GM19193 (cell line): ENCODE measurements around the gene CLSTN3.

Experiments
- POLR2A ChIP-seq: IDR thresholded peaks from 4 replicates; pipeline ENCODE4 v1.6.1; 2011; ENCODE audit not compliant: insufficient read depth, insufficient read length; ENCODE audit errors: extremely low read depth

Gene CLSTN3

DNA sequence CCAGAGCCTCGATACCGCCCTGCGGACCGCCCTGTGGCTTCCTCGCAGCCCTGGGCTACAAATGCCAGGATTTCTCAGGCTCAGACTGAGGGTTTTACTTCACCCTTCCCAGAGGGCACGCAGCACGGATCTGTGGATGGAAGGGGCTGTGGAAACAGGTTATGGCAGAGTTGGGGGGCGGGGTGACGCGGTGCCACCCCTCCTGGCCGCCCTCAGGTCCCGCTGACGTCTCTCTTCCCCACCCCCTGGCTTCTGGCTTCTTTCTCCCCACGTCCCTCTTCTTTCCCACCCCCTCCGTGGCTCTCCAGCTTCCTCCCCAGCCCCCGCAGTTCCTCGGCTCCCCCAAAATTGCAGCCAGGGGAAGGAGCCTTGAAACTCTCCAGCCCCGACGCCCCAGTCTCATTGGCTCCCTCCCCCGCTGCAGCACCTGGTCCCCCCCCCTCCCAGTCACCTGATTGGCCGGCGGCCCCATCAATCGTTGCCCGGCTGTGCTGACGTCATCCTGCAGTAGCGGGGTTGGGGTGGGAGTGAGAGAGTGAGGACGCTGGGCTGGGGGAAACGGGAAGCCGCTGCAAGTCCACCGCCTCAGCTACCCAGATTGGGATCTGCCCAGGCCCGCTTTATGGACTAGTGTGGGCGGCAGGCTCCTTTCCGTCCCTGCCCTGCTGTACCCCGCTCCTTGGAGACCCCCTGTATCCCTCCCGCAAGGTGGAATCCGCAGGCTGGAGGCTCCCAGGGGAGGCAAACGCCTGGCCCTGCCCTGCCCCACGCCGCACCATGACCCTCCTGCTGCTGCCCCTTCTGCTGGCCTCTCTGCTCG is at the start of gene CLSTN3:
CLSTN3 (plus strand) TSS at position 500 of the 820 bp plus-strand sequence; CDS start at position 778, 278 bp downstream.
- peak; percentile 45 for TF ChIP-seq POLR2A

DNA sequence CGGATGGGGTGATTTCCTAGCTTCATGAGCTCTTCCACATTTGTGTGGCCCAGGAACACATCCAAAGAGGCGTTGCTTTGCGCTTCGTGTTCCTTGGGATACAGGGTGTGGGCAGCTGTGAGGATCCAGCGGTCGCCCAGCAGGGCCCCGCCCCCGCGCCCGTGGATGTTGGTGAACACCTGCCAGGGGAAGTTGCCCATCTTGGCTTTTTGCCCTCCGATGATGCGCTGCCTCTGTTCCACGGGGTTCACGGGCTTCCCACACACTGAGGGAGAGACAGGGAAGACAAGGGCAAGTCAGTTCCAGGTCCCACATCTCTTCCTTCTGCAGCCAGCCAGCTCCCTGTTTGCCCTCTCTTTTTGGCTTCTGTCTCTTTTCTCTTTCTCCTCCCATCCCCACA is 49.1 kb upstream of the CLSTN3 start:
- no peak for TF ChIP-seq POLR2A

DNA sequence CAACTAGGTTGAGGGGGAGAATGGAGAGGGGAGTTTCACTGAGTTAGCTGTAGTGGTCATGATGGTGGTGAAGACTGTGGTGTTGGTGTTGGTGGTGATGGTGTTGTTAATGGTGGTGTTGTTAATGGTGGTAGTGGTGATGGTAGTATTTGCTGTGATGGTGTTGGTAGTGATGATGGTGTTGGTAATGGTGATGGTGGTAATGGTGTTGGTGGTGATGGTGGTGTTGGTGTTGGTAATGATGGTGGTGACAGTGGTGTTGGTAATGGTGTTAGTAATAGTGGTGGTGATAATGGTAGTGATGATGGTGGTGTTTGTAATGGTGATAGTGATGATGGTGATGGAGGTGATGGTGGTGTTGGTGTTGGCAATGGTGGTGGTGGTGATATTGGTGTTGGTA is 47.0 kb upstream of the CLSTN3 start:
- TF ChIP-seq POLR2A: no peak

DNA sequence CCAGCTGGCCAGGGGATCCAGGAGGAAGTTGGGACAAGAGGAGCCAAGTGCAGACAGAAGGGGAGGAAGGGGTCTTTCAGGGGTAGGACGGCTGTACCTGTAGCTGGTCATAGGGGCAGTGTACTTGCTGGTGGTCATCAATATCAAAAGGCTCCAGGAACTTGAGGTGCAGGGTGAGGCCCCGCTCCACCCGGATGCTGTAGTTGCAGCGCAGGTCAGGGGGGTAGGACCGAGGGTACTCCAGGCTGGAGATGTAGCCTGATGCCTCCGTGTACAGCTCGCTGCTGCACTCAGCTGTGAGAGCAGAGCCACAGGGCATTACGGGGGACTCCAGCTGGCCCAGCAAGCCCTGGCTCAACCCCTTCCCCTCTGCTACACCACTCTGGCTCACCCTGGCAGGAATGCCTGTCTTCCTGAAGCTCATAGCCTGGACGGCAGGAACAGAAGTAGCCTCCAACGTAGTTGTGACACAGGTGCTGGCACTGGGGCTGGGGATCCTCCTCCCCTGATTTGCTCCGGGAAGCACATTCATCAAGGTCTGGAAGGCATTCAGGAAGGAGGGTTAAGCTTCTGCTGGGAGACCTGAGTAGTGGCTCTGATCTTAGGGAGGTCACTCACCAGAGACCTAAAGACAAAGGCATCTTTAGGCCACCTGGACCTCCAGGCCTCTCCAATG is 40.8 kb upstream of the CLSTN3 start:
- no peak for TF ChIP-seq POLR2A

DNA sequence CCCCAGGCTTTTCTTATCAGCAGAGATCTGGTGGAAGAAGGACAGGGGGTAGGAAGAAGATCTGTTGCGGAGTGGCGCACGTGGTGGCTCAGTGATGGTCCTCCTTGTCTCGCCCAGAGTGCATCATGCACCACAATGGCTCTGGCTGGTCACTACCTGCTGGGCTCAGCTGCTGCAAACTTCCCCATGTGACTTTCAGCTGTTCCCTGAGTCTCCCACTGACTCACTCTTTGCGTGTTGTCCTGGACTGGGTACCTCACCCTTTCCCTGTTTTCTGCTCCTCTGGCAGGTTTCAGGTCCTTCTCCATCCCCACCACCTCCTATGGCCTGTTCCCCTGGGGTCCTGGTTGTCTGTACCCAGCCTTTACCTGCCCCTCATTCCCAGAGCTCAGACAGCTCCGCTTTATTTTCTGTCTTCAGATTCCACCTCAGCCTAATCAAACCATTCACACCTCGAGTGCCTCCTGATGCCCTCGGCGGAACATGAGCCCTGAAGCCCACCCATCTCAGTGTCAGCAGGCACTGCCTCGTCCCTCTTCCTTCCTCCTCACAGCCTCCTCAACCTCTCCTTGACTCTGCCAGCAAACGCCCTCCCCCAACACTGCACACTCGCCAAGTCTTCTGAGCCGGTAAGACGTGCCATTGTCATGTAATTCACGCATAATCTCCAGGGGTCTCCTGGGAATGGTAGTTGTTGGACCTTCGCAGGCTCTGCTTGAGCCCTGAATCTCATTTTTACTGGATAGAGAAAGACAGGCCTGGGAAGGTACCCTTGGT is 39.8 kb upstream of the CLSTN3 start:
- TF ChIP-seq POLR2A: no peak

DNA sequence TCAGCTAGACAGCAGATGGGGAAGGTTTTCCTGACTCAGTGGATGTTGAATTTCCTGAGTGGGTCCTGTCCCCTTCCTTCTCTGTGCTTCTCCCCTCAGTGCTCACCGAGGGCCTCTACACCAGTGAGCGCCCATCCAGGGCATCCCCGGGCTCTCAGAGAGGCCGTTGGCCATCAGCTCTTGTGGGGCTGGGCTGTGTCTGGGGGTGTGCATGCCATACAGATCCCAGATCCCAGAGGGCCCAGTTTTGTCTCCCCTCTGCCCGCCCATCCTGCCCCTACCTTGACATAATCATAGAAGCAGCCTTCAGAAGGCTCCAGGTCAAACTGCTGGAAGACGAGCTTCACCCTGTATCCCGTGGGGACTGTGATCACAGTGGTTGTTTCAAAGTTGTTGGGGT is 39.0 kb upstream of the CLSTN3 start:
- no peak for TF ChIP-seq POLR2A

DNA sequence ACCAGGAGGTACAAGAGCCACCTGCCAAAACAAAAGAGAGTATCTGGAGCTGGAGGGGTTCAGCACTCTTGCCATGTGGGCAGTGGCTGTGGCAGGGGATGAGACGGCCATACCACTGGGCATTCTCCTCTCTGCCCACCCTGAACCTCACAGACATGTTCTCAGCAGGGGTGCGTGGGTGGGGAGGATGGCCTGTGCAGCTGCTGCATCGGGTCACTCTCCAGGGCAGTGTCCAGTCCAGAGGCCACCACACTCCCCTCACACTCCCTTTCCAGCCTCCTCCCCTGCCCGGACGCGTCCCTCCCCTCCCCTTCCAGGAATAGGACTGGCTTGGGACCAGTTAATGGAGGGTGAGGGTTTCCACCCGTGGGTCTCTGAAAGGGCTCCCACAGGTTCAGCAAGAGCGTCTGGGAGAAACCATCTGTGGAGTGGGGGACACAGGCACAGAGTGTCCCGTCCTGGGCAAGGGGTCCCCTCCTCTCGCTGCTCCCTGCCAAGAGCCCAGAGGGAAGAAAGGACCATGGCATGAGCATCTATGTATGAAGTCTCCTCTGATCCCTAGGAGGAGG is 38.4 kb upstream of the CLSTN3 start:
- TF ChIP-seq POLR2A: no peak

DNA sequence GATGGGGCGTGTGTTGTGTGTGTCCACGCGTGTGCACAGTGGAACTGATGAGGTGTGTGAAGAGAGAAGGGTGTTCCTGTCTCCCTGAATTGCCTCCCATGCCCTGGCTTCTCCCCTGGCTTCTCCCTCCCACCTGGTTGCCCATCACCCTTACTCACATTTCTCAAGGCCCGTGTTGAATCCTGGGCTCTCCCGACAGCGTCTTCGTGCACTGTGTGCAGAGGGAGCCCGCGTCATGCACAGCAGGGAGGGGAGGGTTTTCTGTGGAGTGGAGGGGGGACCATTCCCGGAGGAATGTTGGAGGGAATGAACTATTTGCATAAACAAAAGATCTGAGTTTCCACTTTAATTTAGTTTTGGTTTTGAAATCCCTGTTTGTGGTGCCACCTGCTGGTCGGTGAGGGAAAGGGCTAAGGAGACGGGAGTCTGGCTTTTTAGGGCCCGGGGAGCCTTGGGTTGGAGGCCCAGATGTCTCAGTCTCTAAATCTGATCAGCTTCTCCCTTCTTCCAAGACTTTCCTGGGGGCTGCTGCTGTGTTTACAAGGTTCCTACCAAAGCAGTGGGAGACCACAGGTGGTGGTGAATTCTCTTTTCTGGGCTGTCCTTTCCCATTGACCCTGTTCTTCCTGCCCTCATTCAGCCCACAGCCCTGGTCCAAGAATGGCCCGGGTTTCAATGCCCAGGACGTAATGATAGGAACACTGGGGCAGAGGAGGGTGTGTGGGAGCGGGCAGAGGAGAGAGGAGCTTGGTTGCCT is 37.8 kb upstream of the CLSTN3 start, which contains the start of gene C1R:
C1R (minus strand) TSS at position 217 of the 757 bp plus-strand sequence; CDS start at position 160, 57 bp downstream.
- TF ChIP-seq POLR2A: peak; percentile 19

DNA sequence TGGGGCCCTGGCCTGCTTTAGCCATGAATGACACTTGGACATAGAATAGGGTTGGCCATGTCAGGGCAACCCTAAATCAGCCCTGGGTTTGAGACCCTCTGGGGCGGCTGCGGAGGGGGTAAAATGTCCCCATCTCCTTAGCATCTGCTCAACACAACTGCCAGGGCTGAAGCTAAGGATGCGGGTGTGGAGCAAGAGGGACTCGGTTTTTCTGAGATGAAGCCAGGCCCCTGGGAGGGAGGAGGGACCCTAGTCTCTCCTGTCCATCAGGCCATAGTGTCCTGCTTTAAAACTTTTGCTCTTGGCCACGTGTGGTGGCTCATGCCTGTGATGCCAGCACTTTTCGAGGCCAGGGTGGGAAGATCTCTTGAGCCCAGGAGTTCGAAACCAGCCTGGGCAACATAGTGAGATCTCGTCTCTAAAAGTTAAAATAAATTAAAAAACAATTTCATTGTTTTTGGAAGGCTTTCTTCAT is 37.1 kb upstream of the CLSTN3 start:
- no peak for TF ChIP-seq POLR2A

DNA sequence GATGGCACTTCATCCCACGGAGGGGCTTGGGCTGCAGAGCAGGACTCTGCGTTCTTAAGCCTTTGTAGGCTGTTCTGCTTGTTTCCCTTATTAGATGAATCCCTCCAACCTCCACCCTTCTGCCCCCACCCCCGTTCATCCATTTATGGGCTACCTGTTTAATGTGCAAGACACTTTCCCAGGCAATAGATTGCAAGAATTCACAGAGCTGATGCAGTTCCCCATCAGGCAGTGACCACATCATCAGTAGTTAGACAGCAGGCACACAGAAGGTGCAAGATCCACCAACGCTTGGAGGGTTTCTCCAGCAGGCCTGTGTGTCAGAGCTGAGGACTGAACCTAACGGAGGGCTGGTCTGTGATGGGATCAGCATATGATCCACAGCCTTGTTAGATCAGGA is 36.7 kb upstream of the CLSTN3 start:
- TF ChIP-seq POLR2A: no peak

DNA sequence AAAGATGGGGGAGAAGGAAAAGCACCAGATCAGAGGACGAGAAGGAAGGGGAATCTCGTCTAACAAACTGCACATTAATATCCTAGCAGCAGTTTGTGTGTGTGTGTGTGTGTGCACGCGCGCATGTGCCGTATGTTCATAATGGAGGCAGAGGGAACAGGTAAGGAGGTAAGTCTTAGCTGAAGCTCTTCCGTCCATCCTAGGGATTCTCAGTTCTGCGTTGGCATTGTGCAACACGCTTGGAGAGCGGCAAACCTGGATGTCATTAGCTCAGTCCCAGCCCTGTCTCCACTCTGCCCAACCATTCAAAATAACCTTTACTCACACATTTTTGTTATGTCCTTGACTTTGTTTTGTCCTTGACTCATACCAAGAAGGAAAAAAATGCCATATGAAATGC is 36.3 kb upstream of the CLSTN3 start:
- TF ChIP-seq POLR2A: no peak

DNA sequence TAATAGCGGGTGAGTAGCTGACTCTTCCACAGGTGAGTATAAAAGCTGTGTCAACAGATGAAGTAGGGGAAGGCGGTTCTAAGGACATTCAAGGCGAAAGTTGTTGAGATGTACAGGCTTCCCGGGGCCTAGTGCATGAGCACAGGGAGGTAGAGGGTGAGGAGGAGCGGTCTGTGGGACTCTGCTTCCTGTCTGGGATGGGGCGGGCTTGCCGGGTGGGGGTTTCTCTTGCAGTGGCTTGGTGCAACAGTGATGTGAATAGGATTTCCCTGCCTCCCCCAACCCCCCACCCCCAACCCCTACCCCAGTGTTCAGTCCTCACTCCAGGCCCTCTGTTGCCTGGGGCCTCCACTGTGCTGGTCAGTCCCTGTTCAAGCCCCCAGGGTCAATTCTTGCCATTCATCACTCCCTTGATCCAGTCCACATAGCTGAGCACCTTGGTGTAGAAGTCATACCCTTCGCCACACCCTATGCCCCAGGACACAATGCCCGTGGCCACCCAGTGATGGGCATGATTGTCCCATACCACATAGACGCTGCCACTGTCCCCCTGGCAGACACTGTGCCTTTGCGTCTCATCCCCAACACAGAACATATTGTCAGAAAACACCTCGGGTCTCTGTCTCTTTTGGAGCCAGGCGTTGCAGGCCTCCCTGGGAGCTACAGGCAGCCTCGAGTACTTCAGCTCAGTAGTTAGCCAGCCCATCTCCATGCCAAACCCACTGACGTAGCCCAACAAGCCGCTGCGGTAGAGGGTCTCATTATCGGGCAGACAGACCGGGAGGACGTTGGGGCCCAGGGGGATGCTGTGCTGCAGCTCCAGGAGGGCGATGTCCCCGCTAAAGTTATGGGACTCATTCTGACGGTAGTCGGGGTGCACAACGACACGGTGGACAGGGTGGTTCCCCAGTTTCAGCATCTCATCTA is 33.9 kb upstream of the CLSTN3 start:
- no peak for TF ChIP-seq POLR2A

DNA sequence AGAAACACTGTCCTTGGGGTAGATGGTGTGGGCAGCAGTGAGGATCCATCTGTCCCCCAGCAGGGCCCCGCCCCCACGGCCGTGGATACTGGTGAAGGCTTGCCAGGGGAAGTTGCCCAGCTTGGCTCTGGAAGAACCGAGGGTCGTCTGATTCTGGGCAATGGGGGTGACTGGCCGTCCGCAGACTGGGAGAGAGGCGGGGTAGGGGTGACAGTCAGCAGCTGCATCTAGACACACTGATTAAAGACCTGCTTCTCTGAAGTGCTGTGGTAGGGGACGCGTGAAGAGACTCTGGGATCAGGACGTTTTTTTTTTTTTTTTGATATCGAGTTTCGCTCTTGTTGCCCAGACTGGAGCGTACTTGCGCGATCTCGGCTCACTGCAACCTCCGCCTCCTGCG is 33.2 kb upstream of the CLSTN3 start:
- no peak for TF ChIP-seq POLR2A

DNA sequence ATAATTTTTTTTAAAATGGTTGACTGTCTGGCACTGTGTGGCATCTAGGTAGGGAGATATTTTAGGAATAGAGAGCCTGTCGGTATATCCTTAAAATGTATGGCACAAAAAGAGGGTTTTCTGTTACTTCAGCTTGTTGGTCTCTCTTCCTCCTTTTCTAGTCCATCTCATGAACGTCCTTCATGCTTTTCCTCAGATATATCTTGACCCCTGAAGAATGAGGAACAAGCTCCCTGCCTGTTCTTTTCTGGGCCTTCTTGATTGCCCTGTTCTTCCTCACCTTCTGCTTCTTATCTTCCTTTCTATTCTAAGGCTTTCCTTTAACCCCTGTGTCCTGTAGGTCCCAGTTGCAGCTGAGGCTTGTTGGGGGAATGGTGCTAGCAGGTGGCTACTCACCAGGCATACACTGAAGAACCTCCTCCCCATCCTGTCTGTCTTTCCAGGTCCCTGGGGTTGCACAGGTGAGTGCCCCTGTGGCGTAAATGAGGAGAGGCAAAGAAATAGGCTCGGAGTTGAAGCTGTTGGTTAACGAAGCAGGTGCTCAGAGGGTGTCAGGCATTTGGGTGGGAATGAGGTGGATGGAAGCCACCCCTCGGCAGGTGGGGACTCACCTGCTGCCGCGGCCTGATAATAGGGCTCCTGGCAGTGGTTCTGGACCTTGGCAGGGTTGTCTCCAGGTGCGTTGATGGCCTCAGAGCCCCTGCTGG is 30.7 kb upstream of the CLSTN3 start:
- no peak for TF ChIP-seq POLR2A
